HG02588 (cell line): ENCODE measurements around the gene HELT.
"Not testable (repeated sequence)": the region's sequence is repeated elsewhere in the genome, so short reads cannot be mapped to it uniquely, and the experiment has no call there.

Source experiments
- ATAC-seq: cut with Tn5 transposase; IDR thresholded peaks from one replicate; pipeline ENCODE4 v1.9.1; 2021; ENCODE audit warnings: mild to moderate bottlenecking, moderate library complexity; ENCODE audit not compliant: unreplicated experiment

Gene HELT

DNA sequence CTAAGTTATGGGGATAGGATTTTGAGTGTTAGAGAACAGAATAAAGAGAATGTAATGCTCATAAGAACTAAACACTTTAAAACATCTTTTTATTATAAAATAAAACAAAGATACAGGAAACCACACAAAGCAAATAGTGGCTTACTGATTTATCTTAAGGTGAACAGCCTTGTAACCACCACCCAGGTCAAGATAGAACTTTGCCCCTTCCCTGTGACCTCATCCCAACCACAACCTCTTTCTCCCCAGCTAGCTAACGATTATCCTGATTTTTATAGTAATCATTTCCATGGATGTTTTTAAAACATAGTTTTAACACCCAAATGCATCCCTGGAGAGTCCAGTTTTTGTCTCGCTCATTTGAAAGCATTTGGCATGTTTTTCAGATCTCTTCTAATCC, 17.0 kb downstream of the HELT start:
- no peak for ATAC-seq

DNA sequence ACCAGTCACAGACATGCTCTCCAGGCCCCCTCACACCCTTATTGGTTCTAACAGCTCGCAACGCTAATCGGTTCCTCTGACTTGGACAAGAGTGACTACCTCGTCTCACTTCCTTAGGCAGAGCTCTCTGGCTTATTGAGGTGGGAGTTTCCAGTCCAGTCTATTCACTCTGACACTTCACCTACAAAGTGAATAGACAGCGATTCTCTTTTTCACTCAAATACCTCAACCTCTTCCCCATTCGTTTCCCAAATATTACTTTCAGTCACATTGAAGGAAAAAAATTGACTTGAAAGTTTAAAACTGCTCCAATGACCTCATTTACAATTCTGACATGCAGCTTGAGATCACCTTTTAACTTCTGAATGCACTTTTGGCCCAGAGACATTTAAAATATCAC, 17.7 kb downstream of the HELT start:
- ATAC-seq = no peak

DNA sequence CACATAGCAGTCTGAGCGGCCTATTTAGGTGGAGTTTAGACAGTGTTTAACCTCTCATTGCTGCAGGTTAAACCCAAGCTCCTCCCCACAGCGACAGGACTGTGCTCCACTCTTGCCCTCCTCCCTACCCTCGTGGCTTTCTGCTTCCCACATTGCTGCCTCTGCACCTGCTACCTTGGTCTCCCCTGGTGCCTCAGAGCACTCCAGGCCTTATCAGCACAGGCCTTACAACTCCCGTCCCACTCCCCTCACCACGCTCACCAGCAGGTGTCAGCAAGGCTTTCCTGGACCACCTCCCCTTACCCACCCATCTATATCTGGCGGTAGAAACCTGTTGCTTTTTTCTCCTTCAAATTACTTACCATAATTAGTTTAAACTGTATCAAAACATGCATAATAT, 18.6 kb downstream of the HELT start:
- no peak for ATAC-seq

DNA sequence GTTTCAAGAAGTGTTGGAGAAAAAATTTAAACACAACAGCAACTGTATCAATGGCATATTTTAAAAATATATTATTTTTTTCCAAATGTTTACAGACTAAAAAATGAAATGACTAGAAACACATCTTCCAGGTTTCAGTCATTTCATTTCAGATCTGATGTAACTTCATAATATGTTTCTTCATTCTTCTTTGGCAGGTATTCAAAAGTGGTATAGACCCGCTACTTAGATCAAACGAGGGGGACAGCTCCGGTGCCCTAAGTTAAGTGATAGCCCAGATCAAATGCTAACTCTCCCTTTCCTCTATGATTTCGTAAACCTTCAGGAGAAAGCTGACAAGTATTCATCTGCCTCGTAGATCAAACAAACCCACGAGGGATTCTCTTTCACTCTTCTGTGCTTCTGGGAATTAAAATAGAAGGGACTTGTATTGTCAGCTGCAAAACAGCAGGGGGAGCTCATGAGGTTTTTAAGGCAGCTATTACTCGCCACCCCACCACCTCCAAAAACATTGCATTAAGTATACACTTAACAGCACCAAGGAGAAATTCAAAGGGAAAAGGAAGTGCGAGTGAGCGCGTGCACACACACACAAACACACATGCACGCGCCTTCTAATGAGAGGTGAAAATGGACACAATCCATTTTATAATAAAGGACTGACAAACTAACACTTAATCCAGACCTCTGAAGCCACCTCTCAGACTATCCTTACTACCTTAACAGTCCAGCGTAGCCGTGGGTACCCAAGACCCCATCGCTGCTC, 21.4 kb downstream of the HELT start:
- ATAC-seq = peak; percentile 70

DNA sequence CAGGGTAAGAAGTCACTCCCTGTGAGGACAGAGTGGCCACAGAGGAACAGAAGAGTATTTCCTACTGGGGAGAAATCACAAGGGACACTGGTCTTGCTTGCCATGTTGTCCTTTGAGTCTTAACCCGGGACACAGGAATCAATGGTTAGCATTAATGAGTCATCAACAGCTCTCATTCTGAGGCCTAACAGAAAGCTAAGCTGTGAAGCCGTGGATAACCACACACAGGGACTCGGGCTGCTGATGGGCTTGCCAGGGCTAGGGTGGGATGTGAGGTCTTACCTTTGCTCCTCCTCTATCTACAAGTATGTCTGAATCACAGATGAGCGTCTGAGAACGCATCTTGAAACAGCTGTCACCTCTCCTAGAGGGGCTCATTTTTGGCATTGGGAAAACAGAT, 22.2 kb downstream of the HELT start:
- no peak for ATAC-seq

DNA sequence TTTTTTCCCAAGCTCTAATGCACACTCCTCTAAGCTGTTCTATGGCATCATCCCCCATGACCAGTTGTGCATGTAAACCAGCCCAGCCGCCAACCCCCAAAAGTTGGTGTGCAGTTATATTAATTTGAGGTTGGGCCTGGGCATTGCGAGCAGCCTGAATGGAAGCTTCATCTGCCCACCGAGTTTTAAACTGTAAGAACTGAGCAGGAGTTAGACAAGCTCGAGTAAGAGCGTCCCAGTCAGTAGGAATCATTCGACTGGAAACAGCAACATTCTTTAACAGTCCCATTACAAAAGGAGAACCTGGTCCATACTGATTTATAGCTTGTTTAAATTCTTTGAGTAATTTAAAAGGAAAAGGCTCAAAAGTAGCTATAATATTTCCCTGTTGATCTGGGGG, 32.0 kb downstream of the HELT start:
- ATAC-seq = not testable (repeated sequence)

DNA sequence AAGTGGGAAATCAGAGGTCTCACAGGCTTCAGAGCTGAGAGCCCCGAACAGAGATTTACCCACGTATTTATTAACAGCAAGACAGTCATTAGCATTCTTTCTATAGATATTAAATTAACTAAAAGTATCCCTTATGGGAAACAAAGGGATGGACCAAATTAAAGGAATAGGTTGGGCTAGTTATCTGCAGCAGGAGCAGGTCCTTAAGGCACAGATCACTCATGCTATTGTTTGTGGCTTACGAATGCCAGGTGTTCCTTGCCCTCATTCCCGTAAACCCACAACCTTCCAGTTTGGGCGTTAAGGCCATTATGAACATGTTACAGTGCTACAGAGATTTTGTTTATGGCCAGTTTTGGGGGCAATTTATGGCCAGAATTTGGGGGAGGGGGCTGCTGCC, 33.0 kb downstream of the HELT start:
- ATAC-seq = not testable (repeated sequence)

DNA sequence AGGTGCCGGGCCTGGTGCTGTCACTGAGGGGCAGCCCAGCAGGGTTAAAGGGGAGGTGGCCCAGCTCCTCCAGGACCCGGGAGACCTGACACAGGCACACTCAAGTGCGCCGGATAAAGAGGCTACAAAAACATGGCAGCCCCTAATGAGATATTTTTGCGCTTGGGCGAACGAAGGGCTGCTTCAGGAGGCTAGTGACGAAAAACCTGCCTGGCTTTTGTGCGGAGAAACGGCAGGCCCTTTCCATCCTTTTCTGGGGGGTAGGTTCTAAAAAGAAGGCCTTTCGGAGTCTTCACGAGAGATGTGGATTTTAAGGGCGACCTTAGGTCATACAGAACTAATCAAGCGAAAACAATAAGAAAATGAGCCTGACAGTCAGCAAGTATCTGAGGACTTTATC, 35.5 kb downstream of the HELT start:
- no peak for ATAC-seq

DNA sequence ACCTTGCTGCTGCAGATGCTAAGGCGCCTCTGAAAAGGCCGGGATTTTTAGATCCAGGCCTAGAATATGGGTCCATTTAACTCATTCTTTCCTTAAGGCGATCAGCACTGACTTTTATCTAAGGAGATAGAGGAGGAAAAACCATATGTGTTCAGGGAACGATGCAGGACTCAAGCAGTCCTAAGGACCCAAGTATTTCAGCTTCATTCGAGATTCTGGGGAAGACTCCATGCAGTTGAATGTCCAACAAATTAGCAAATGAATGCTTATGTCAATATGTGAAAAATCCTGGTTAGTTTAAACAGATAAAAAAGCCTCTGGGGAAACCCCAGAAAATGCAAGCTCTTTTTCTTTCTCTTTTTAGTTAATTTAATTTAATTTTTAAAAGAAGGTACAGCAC, 36.0 kb downstream of the HELT start:
- ATAC-seq = no peak

DNA sequence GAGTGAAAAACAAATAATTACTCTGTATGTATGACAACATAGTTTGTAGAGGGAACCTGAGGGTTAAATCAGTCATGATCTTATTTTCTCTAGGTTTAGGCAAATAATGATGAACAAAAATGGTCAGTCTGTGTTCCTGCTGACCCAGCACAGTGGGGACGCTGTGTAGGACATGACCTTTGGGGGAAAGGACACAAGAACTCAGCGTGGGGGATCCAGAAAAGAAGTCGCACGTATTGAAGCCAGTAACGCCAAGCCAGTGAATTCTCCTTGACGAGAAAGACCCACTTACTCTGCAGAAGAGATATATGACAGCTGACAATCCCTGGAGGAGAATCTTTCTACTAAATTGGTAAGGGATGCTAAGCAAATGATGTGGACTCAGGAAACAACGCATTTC, 36.6 kb downstream of the HELT start:
- no peak for ATAC-seq

DNA sequence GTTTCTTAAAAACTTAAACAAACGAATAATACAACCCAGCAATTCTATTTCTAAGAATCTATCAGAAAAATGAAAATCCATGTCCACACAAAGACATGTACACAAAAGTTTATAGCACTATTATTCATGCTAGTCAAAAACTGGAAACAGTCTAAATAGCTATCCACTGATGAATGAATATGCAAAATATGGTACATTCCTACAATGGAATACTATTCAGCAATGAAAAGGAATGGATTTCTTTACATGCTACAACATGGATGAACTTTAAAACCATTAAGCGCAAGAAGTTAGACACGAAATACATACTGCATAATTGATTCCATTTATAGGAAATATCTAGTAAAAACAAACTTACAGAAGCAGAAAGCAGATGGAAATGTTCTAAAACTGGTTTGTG, 43.3 kb downstream of the HELT start:
- ATAC-seq = no peak

DNA sequence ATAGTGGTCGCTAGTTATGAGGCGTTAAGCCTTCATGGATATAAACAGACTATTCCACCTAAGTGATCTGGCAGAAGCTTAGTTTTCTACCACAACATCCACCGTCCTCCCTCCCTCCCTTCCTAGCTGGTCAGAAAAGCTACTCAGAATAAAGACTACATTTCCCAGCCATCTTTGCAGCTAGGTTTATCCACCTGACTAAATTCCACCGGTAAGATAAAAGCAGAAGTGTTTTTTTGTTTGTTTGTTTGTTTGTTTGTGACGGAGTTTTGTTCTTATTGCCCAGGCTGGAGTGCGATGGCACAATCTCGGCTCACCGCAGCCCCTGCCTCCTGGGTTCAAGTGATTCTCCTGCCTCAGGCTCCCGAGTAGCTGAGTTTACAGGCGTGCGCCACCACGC, 44.3 kb downstream of the HELT start:
- no peak for ATAC-seq

DNA sequence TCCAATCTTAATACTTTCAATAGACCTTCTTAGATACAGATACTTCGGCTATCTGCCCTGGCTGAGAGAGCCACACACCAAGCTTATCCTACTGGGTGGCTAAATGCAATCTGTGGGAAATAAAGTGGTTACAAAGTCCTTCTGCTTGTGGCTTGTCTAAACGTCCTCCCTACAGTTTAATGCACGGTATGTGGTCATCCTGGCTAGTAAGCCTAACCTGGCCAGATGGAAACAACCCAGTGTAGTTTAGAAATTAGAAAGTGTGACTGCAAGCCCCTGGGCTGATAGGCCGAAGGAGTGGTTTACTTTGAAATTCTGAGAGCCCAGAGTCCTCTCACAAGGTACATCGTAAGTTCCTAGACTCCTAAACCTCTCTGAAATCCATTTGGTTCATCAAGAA, 47.9 kb downstream of the HELT start:
- no peak for ATAC-seq

DNA sequence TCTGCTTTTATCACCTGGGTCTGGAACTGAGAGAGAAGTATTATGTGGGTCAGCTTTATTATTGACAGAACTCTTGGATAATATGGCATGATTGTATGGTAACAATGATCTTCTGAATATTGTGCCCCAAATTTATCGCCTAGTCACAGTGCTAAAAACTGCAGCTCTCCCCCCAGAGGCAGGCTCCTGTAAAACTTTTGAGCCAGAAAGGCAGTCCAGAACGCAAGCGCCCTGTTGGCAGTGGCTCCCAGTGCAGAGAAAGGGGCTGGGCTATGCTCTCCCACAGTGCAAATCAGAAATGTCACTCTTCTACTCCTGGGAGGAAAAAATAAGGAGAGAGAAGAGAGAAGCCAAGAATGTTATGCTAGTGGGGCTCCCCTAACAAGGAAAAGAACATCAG, 50.5 kb downstream of the HELT start:
- no peak for ATAC-seq
